ENCODE results near the gene CAPN14.
"Not testable (repeated sequence)": the region's sequence is repeated elsewhere in the genome, so short reads cannot be mapped to it uniquely, and the experiment has no call there.

CAPN14 gene

DNA sequence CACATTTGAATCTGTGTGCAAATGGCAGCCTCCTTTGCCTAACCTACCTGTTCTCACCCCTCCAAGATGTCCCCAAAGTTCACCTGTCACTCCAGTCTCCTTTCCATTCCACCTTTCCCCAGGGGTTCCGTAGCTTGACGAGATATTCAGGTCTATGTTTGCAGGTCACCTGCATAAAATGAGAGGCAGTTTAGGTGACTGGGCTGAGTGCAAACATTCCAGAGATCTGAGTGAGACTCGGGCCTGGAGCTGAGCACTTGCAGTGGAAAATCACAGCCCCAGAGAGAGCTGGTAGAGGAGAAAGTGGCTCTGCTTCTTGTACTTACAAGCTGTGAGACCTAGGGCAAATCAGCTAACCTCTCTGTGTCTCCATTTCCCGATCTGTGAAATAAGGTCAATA lies 20.1 kb downstream of the CAPN14 start:
- no peak for DNase-seq (ENCODE audit: low spot score)

DNA sequence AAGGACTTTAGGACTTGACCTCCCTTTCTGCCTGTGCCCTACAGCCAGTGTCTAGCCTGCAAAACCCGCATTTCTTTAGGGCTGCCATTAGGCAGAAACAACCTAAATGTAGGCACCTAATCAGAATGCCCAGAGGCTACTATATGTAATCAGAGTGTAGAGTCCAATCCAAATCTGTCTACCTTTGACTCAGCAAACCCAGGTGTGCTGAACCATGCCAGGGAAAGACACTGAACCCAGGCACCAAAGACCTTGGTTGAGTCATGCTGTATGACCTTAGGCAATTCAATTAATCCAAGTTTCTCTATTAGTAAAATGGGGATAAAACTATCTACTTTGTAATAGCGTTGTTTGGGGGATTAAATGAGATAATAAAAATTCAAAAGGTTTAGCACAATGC lies 20.7 kb downstream of the CAPN14 start:
- no peak for DNase-seq (ENCODE audit: low spot score)

DNA sequence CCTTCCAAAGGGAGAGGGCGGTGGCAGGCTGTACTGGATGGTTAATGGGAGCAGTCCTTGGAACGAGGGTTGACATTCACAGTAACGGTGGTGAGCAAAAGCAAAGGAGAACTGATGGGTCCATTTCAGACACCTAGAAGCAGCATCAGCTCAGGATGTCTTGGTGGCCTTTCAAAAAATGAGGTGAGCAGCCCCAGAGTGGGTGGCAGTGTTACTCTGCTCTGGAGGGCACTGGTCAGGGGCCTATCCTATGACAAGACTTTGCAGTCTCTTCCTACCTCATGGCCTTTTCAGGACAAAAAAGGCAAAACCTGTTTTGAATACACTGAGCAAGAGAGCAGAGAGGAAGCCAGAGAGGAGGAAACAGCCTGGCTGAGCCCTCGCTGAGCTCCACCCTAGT lies 23.5 kb downstream of the CAPN14 start:
- no peak for DNase-seq (ENCODE audit: low spot score)

DNA sequence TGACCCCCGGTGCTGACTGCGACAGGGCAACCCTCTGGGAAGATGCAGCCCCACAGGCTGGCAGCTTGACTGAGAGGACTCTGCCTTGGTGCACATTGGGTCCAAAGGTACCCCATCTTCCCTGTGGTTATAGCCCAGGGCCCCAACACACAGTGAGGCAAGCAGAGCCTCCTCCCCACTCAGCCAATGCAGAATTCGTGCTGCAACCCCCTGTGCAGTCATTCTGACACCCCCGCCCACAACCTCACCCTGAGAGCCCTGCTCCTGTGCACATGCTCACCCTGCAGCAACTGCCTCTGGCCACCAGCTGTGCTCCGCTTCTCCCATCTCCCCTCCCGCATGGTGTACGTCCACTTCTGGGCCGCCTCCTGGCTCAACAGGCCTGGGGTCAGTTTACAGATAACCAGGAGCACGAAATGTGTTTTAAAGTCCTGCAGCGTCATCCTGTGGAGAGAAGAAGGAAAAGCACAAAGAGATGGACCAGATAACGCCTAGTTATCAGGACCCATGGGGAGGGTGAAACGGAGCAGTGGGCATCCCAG lies 24.4 kb downstream of the CAPN14 start:
- DNase-seq (ENCODE audit: low spot score): no peak

DNA sequence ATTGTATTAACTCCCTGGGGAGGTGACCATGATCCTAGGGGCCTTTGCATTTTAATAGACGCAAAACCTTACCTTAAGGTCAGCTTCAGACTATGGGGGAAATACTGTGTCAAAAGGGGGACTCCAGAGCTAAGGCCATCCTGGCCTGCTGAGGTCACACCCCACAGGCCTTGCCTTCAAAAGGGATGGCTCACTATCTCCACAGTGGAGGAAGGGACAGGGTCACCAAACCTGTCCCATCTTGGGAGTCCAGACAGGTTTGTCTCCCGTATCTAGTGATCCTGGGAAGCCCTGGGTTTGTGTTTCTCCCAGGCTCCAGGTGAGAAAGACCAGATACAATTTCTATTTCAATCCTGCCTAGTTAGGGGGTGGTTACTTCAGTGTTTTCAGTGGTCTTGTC lies 24.9 kb downstream of the CAPN14 start:
- DNase-seq (ENCODE audit: low spot score): no peak

DNA sequence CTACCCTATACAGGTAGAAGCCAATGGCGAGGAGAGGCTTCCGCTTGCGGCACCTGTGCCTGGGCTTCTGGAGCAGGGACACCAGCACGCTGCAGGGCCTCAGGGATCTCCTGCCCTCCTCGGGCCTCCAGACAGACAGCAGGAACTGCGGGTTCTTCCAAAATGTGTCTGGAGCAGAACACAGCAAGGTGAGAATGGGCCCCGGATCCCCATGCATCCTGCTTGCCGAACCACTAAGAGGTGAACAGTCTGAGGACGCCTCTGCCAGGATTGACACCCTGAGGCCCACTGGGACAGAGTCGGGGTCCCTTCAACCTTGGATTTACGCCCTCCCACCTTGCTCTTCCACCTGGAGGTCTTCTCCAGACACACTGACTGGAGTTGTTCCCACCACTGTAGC lies 25.4 kb downstream of the CAPN14 start:
- no peak for DNase-seq (ENCODE audit: low spot score)

DNA sequence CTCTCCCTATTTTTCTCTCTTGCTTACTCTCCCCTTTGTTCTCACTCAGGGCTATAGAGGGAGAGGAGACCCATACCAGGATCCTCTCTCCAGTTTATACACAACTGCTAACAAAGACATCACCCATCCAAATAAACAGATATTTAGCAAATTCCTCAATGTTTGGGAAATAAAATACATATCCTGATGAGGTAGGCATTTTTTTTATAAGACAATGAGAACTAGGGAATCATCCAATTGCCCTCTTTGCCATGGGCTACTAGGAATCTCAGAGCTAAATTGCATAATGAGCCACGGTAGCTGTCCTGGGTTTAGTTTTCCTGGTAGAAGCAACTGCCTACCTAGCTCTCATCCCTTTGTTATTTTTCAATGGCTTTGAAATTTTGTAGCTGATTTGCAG lies 27.1 kb downstream of the CAPN14 start:
- DNase-seq (ENCODE audit: low spot score): no peak

DNA sequence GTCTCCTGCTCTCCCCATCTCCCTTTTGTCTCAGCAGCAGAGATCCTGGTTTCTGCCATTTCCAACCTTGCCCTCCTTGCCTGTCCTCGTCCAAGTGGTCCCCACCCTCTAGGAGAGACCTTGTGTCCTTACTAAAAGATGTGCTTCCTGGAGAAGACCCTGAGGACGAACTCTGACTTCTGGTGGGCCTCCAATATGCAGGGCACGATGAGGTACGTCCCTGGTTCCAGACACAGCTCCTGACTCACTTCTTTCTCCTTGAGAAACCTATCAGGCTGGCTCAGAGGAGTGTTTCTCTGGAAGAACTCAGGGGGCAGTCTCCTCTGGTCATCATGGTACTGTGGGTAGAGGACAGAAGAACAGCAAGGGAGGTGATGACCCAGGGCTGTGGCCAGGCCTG lies 28.2 kb downstream of the CAPN14 start:
- DNase-seq (ENCODE audit: low spot score): no peak

DNA sequence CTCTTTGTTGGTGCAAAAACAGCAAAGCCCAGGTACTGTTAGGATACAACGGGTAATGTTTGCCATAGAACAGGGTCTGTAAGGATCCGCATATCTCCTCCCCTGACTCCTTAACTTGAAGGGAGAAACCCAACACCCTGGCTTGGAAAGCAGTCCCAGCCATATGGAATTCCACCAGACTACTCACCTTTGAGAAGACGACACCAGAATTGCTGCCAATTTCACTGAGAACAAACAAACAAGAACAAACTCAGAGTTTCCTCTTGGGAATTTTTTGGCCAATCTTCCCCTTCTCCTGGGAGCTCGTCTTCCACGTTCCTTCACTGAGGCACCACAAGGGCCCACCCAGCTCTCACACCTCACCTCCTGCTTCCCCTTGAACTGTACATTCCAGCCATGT lies 29.2 kb downstream of the CAPN14 start:
- no peak for DNase-seq (ENCODE audit: low spot score)

DNA sequence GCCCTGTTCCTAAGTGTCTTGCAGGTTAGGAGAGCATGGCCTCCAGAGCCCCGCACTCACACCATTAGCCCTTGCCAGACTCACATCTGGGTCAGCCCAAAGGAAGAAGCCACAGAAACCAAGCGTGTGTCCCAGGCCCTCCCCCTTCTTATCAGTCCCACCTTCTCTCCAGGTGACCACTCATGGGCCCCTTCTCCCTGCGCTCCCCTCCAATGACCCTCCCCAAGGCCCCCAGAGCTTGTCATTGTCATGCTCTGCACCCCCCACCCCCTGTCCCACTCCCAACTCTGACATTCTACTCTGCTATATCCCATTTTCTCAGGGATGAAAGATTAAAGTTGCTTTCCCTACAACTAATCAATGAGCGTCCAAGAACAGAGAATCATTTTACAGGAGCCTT lies 30.1 kb downstream of the CAPN14 start:
- no peak for DNase-seq (ENCODE audit: low spot score)

DNA sequence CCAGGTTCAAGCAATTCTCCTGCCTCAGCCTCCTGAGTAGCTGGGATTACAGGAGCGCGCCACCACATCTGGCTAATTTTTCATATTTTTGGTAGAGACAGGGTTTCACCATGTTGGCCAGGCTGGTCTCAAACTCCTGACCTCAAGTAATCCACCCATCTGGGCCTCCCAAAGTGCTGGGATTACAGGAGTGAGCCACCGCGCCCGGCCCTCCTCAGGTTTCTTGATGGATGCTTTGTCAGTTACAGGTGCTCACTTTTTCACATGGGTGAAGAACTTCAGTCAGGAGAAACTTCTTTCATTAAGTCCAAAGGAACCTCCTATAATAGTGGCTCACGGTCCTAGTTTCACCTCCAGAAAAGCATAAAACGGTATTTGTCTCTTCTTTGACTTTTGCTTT lies 33.3 kb downstream of the CAPN14 start:
- not testable (repeated sequence) for DNase-seq (ENCODE audit: low spot score)

DNA sequence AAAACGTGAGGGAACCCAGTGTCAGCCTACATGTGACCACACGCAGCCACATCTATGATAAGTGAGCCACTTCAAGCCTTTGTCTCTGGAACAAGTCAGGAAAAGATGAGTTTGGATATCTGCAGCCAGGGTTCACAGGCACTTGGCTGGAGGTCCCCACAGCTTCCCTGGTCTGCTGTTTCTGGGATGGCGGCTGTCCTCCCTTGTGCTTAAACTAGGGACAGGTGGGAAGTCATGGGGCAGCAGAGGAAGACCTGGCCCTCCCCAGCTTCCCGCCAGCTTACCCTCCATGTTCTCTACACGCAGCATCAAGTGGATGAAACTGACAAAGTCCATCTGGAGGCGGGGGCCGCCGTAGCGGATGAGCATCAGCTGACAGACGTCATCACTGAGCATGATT lies 40.6 kb downstream of the CAPN14 start:
- DNase-seq (ENCODE audit: low spot score): no peak

DNA sequence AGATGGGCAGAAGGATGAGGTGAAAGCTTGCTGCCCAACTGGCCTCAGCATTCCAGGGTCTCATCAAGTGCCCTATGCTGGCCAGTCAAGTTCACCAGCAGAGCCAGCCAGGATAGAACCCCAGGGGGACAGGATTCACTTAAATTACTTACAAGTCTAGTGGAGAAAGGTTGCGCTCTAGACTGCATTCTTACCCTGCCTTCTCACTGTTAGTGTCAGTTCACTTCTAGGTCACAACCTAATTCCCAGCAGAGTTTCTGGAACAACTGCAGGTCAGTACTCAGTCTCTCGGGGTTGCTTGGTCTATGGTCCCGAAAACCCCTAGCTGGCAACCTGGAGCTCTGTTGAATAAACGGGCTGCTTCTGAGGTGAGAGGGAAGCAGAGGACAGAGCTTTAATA lies 46.2 kb downstream of the CAPN14 start:
- DNase-seq (ENCODE audit: low spot score): no peak

DNA sequence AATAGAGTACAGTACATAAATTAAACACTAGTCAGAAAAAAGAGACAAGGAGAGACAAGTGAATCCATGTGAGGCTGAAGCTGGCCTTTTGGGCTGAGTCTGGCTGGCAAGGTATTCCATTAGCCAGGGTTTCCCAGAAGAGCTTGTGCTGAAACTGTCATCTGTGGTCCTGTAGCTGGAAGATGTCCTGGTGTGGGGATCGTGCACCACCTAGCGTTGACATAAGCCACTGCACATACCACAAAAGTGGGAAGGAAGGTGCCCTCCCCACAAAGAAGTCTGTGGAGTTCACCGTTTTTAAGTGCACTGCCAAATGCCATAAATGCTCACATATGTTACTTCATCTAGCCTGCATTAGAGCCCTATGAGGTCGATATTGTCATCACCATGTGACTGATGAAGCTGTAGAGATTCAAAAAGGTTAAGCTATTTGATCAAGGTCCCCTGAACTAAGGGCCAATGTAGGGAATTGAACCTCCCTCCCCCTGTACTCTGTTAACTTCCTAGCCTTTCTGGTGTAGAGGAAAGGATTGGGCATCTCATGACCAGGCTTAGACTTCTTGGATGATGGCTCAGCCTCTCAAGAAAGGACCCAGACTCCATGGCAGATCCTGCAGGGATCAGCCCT lies 47.1 kb downstream of the CAPN14 start:
- DNase-seq (ENCODE audit: low spot score): peak; percentile 76

DNA sequence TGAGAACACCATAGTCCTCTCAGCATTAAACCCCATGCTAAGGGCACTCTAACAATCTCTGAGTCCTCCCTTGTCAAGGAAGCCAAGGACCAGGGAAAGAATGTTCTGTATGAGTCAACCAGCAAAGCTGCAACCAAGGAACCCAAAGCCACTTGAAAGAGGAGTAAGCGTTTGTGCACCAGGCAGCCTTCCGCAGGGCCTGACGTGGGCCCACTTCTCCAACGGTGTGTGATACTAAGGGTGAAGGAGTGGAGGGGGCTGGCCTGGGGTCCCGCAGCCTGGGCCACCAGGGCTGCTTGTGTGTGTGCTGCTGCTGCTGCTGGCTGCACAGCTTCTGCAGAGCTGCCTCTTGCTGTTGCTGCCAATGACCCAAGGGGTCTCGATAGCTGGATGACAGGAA lies 49.0 kb downstream of the CAPN14 start:
- DNase-seq (ENCODE audit: low spot score): no peak

DNA sequence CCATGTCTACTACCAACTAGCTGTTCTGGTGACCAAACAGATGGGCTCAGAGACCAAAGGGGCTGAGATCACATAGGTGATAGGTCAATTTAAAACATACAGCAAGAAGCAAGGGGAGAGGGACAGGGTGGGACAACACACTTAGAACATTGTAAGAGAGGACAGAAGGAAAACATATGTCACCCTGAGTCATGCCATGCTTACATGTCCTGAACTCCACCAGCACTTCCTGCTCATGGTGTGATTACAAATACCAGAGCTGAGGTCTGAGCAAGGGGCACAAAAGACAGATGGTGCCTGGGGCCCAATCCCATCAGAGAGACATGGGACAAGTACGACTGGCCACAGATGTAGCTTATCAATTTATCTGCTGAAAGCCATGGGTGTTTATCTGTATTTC lies 50.4 kb downstream of the CAPN14 start:
- DNase-seq (ENCODE audit: low spot score): no peak

DNA sequence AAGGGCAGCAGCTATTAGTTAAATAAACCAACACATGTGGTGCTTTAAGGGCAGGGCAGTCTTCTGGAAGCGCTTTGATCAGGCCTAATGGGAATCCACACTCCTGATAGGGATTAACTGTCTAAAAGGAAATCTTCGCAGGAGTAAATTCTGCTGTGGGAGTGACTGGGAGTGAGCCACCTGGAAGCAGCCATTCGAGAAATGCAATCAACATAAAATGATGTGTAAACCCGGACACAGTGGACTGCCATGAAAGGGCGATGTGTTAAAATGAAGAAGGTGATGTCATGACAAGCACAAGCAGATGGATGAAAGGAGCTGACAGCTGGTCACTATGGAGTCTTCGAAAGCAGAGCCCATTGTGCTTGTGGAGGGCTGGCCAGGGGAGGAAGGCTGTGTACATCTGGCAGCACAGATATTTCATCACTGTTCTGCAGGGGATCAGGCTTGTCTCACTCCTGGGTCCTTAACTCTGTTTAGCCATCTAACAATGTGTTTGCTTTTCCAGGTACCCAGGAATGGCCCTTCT lies 54.2 kb downstream of the CAPN14 start:
- no peak for DNase-seq (ENCODE audit: low spot score)

DNA sequence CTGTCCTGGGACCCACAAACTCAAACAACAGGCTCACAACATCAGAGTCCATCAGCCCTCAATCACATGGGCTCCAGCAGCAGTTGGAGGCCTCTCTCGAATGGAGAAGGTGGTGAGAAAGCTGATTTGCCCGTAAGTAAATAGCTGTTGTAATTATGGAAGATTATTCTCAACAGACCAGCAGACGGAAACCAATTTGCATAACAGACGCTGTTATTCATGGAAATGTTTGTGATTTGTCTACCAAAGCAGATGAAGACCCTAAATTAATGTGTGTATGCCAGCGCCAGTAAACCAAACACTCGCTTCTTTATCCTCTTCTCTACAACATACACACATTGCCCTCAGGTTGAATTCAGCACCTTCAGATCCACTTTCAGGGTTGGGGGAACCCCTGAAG lies 55.7 kb downstream of the CAPN14 start:
- DNase-seq (ENCODE audit: low spot score): no peak

DNA sequence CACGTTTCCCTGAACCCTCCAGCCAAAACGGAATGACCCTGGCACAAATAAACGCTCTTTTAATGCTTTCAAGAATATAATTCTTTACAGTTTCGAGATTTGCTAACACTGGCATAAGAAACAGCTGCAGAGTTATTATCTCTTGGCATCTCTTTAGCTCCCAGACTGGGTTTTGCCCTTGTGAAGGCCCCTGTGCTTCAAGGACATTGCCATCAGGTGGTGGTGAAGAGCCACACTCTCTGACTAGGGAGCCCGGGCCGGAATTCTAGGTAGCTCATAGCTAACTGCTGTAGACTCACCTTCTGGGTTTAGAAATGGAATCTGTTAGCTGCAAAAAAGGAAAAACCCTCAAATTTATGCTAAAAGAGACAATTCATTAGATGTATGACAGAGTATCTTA lies 65.8 kb downstream of the CAPN14 start:
- no peak for DNase-seq (ENCODE audit: low spot score)

DNA sequence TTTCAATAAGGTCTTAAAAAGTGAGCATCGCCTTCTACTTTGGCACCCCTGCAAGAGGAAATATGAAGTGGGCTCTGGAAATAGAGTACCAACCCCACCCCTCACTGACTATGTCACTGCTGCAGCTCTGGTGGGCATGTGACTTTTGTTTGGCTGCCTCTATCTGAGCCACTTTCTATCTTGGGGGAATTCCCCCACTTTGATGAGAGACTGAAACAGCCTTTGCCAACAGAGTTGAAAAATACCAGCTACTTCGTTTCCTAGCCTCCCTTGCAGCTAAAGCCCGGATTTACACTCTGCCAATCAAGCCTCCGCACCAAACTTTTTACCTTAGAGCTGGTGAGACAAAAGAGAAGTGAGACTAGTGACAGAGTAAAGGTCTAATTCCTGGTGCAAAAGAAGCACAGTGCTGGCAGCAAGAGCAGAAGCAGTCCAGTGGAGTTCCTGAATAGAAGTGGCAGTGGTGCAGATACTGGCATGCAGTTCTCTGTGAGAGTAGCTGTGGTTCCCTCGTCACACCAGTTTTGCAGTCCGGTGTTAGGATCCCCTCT lies 67.1 kb downstream of the CAPN14 start:
- no peak for DNase-seq (ENCODE audit: low spot score)

DNA sequence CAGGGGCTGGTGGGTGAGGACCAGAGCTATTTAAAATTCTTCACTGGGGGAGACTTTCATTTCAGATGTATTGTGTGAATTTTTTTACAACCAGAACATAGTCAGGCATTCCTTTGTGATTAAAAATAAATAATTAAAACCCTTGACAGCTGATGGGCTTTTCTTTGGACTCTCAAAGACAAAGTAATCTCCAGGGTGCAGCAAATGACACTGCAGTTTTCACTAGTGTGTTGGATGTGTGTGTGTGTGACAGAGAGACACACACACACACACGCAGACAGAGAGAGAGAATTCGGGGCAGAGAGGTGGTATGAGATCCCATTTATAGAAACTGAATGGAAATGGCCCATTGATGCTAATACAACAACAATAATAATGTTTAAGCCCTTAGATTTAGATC lies 68.8 kb downstream of the CAPN14 start:
- DNase-seq (ENCODE audit: low spot score): no peak

DNA sequence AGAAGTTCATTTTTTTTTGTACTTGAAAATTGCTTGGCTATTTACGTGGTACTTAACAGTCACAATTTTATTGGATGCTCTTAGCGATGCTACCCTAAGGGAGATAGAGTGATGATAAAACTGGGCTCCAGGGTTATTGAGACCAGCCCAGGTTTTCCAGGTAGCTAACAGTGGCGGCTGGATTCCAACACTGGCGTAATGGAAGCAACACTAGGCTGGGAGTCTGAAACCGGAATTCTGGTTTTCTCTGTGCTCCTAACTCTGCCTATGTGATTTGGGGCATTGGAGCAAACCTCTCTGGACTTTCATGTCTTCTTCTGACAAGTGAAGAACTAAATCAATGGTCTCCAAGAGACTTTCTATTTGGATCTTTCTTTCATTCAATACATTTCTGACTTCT lies 69.7 kb downstream of the CAPN14 start:
- DNase-seq (ENCODE audit: low spot score): no peak

DNA sequence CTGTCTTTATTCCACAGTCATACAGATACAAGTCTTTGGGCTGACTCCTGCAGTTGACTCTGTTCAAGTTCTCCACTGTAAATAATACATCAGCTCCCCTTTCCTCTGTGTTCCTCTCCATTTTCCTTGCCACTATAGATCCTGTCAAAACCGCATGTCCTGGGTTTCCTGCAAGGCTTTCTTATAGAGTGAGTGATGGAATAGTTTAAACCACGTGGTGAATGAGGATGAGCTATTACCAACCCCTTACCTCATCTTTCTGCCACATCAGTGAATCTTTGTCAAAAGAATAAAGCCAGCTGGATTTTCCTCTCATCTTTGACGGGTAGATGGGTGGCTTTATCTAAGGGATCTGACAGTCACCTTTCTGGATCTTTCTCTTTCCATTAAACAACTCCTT lies 75.2 kb downstream of the CAPN14 start:
- no peak for DNase-seq (ENCODE audit: low spot score)

DNA sequence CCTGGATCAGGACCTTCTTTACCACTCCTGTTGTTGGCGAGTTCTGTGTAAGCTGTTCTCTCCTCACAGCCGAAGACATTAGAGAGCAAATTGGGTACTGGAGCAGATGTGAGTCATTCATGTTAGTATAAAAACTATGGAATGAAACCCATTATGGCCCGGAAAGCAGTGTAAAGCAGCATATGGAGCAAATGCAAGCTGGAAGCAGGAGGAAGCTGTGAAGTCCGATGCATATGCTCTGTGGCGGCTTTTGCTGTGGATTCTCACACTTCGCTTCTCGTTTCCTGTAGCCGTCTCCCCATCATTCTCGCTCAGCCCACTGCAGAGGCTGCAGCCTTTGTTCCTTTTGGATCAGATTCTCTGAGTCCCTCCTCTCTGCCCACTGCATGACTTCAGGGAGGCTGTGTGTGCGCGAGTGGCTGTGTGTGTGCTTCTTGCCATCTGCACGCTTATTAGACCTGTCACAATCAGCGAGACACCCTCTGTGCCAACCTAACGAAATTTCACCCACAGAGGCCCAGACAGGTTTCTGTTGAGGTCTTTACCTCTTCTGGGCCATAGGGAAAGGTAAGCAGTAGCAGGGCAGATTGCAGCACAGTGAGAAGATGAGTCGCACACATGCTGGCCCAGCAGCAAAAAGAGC lies 75.8 kb downstream of the CAPN14 start:
- DNase-seq (ENCODE audit: low spot score): no peak
